ENCODE data around the gene BRD7. TPM values are rescaled to one million over a fixed set of nuclear protein-coding genes. Genes with fewer than 3 reads are reported as not detected.

BRD7 gene
- 59.1 to 62.6 TPM (median 60.0 TPM) in 5 replicates for total RNA-seq (2022; extraction: Qiagen RNA extraction)

GRCh38 chr16:50368410-50369132 is at the start of gene BRD7:
Gene BRD7 (minus strand): TSS chr16:50368988. CDS start chr16:50368774, 214 bp downstream.

GRCh38 chr16:50266337-50267091 is 102.3 kb downstream of the BRD7 start, which contains the start of gene ADCY7:
Gene ADCY7 (plus strand): TSS chr16:50266551. CDS start chr16:50288180, 21,629 bp downstream.

Other genes starting within 250 kb of the BRD7 start
- gene TENT4B, start 215.7 kb downstream of the BRD7 start, total RNA-seq (2022; extraction: Qiagen RNA extraction), result 9.4 to 13.5 TPM (median 12.8 TPM) in 5 replicates
- gene ADCY7, start 102.4 kb downstream of the BRD7 start, total RNA-seq (2022; extraction: Qiagen RNA extraction), result 8.9 to 15.2 TPM (median 12.4 TPM) in 5 replicates
- 0.12 to 0.49 TPM (median 0.30 TPM) in 5 replicates for gene NKD1, start 179.4 kb upstream of the BRD7 start, total RNA-seq (2022; extraction: Qiagen RNA extraction)